ENCODE measurements around the gene MRPL53.
"Not testable (repeated sequence)": the region's sequence is repeated elsewhere in the genome, so short reads cannot be mapped to it uniquely, and the experiment has no call there.

The MRPL53 gene

GRCh38 chr2:74502720-74503505 is 30.4 kb upstream of the MRPL53 start:
- DNase-seq (ENCODE audit: low read depth) = no peak

- no peak for DNase-seq (ENCODE audit: low read depth)
These were observed 29.8 kb upstream of the MRPL53 start for GRCh38 chr2:74502147-74502719.

GRCh38 chr2:74501335-74502071 is 29.0 kb upstream of the MRPL53 start:
- DNase-seq (ENCODE audit: low read depth) = no peak

GRCh38 chr2:74500578-74500946 is 28.1 kb upstream of the MRPL53 start:
- DNase-seq (ENCODE audit: low read depth) = no peak

GRCh38 chr2:74499940-74500577 is 27.6 kb upstream of the MRPL53 start:
- no peak for DNase-seq (ENCODE audit: low read depth)

GRCh38 chr2:74499267-74499939 is 26.9 kb upstream of the MRPL53 start, which contains the start of gene LBX2:
Gene LBX2, minus strand, starts transcription at chr2:74499603. Its CDS starts 66 bp downstream, at chr2:74499537.
- DNase-seq (ENCODE audit: low read depth) = no peak

GRCh38 chr2:74498500-74499266 is 26.2 kb upstream of the MRPL53 start:
- DNase-seq (ENCODE audit: low read depth) = no peak

GRCh38 chr2:74497777-74498499 is 25.5 kb upstream of the MRPL53 start:
- DNase-seq (ENCODE audit: low read depth) = no peak

GRCh38 chr2:74496997-74497776 is 24.7 kb upstream of the MRPL53 start:
- no peak for DNase-seq (ENCODE audit: low read depth)

GRCh38 chr2:74495440-74495839 is 23.0 kb upstream of the MRPL53 start:
- DNase-seq (ENCODE audit: low read depth) = no peak

GRCh38 chr2:74493546-74493945 is 21.1 kb upstream of the MRPL53 start:
- DNase-seq (ENCODE audit: low read depth) = no peak

- no peak for DNase-seq (ENCODE audit: low read depth)
These were observed 19.4 kb upstream of the MRPL53 start for GRCh38 chr2:74491648-74492544.

- no peak for DNase-seq (ENCODE audit: low read depth)
These were observed 17.4 kb upstream of the MRPL53 start for GRCh38 chr2:74489906-74490305.

- no peak for DNase-seq (ENCODE audit: low read depth)
These were observed 16.4 kb upstream of the MRPL53 start for GRCh38 chr2:74488643-74489481.

GRCh38 chr2:74486141-74486540 is 13.7 kb upstream of the MRPL53 start:
- no peak for DNase-seq (ENCODE audit: low read depth)

GRCh38 chr2:74483675-74484164 is 11.2 kb upstream of the MRPL53 start:
- DNase-seq (ENCODE audit: low read depth) = not testable (repeated sequence)

Data from activated T-cell treated with anti-CD3 and anti-CD28 coated beads for 24 hours (primary cell).